SK-N-SH (cell line): Measurements from ENCODE around the gene ZP1. TPM values are rescaled to one million over a fixed set of nuclear protein-coding genes. Genes with fewer than 3 reads are reported as not detected.

ENCODE experiments used
- CTCF ChIA-PET: fragments of 300-600, 350-600 bp; formaldehyde crosslinking; extraction: SDS; loops from one replicate; lab custom pipeline; 2021; lab: Yijun Ruan, JAX
- POLR2A ChIA-PET: fragments of 350-600 bp; sonication (Branson Sonifier 250); formaldehyde crosslinking; extraction: SDS; loops from one replicate; lab custom pipeline; 2020; ENCODE audit warnings: antibody characterized with exemption, inconsistent platforms; lab: Yijun Ruan, JAX
- DNase-seq: peaks from one replicate; pipeline ENCODE4 v3.0.0; 2012
- H2AFZ ChIP-seq: fragments of 200-600 bp; sonication (generic); 2 replicates; pipeline ENCODE4 v1.8.1; 2016; ENCODE audit warnings: antibody characterized with exemption, mild to moderate bottlenecking, low read depth
- H3F3A ChIP-seq: fragments of 200-600 bp; sonication (generic); replicated peaks from 2 replicates; pipeline ENCODE3; 2016; ENCODE audit warnings: antibody characterized with exemption, mild to moderate bottlenecking; ENCODE audit not compliant: insufficient read depth
- H3K27ac ChIP-seq, 2 experiments: fragments of 200-500 bp in 1 of 2; fragments of 200-600 bp in 1 of 2; sonication (Bioruptor generic) in 1 of 2; sonication (generic), shearing (Covaris generic) in 1 of 2; 2 replicates each; pipeline versions ENCODE4 v1.5.1 to v1.6.1; 2014 to 2016; ENCODE audit warnings: low read depth in 2 of 2, inconsistent platforms in 1 of 2, low read length in 1 of 2, mild to moderate bottlenecking in 1 of 2, mixed read lengths in 1 of 2
- H3K27me3 ChIP-seq: fragments of 200-600 bp; sonication (generic), shearing (Covaris generic); 2 replicates; pipeline ENCODE4 v1.6.1; 2016; ENCODE audit warnings: mixed run types; ENCODE audit not compliant: insufficient read depth
- H3K36me3 ChIP-seq, 2 experiments: fragments of 200-500 bp in 1 of 2; fragments of 200-600 bp in 1 of 2; sonication (Bioruptor generic) in 1 of 2; sonication (generic) in 1 of 2; replicated peaks in 1 of 2; 2 replicates each; pipeline versions ENCODE3 to v1.5.1; 2014 to 2016; ENCODE audit warnings: low read length in 1 of 2, mild to moderate bottlenecking in 1 of 2; ENCODE audit not compliant: insufficient read depth in 2 of 2, control insufficient read depth in 1 of 2
- H3K4me1 ChIP-seq, 2 experiments: fragments of 200-500 bp in 1 of 2; fragments of 200-600 bp in 1 of 2; sonication (Bioruptor generic) in 1 of 2; sonication (generic), shearing (Covaris generic) in 1 of 2; 2 replicates each; pipeline versions ENCODE4 v1.5.1 to v1.6.1; 2014 to 2016; ENCODE audit warnings: low read depth in 1 of 2, low read length in 1 of 2, mixed run types in 1 of 2; ENCODE audit not compliant: insufficient read depth in 2 of 2, control insufficient read depth in 1 of 2
- H3K4me2 ChIP-seq: fragments of 200-600 bp; sonication (generic), shearing (Covaris generic); 2 replicates; pipeline ENCODE4 v1.6.1; 2017; ENCODE audit warnings: mixed run types
- H3K4me3 ChIP-seq, 2 experiments: fragments of 200-500 bp in 1 of 2; fragments of 200-600 bp in 1 of 2; sonication (Bioruptor generic) in 1 of 2; sonication (generic), shearing (Covaris generic) in 1 of 2; 2 replicates each; pipeline versions ENCODE4 v1.5.1 to v1.8.1; 2014 to 2016; ENCODE audit warnings: low read depth in 2 of 2, inconsistent platforms in 1 of 2, low read length in 1 of 2, mild to moderate bottlenecking in 1 of 2, mixed read lengths in 1 of 2, moderate library complexity in 1 of 2
- H3K79me2 ChIP-seq: fragments of 200-600 bp; sonication (generic); 2 replicates; pipeline ENCODE4 v1.8.1; 2017; ENCODE audit warnings: mild to moderate bottlenecking; ENCODE audit not compliant: insufficient read depth
- H3K9ac ChIP-seq: fragments of 200-600 bp; sonication (generic); 2 replicates; pipeline ENCODE4 v1.6.1; 2017; ENCODE audit warnings: mixed run types
- H3K9me2 ChIP-seq: fragments of 200-600 bp; sonication (generic); 2 replicates; pipeline ENCODE4 v1.6.1; 2017; ENCODE audit warnings: mixed run types
- H3K9me3 ChIP-seq: fragments of 200-600 bp; sonication (generic); 2 replicates; pipeline ENCODE4 v1.6.1; 2017; ENCODE audit warnings: mixed run types, mild to moderate bottlenecking, moderate library complexity
- H4K20me1 ChIP-seq: fragments of 200-600 bp; sonication (generic); 2 replicates; pipeline ENCODE4 v1.6.1; 2017; ENCODE audit warnings: mild to moderate bottlenecking, mixed run types; ENCODE audit not compliant: insufficient read depth
- GATA2 ChIP-seq: sonication (generic); formaldehyde crosslinking; IDR thresholded peaks from 2 replicates; pipeline ENCODE4 v1.5.0; 2020; ENCODE audit warnings: mild to moderate bottlenecking, missing genetic modification reagents
- RAD21 ChIP-seq: IDR thresholded peaks from 2 replicates; pipeline ENCODE4 v1.6.1; 2012; ENCODE audit warnings: mild to moderate bottlenecking, low read length
- SIN3A ChIP-seq: IDR thresholded peaks from 2 replicates; pipeline ENCODE4 v1.6.1; 2012; ENCODE audit warnings: low read depth, mild to moderate bottlenecking, low read length, moderate library complexity, borderline replicate concordance
- YY1 ChIP-seq: IDR thresholded peaks from 2 replicates; pipeline ENCODE4 v1.4.0; 2012; ENCODE audit warnings: low read depth, mild to moderate bottlenecking
- WGBS: methylation state at CpG from one replicate; pipeline ENCODE4 v1.1.6; 2017; ENCODE audit warnings: low lambda C conversion rate; 5-methylcytosine and 5-hydroxymethylcytosine counted together
- polyA plus RNA-seq, 3 experiments: library from polyadenylated mRNA; depleted of rRNA; stranded (reverse); fragments of >200 nt; gene quantifications; 2 replicates each; pipeline ENCODE4 v1.2.3, GENCODE V29; 2012
- TF ChIP-seq, protein P1 (sequence below): fragments of 150-350 bp; IDR thresholded peaks from 2 replicates; pipeline ENCODE4 v1.6.1; 2016; ENCODE audit warnings: mild to moderate bottlenecking, low read depth, low read length
- TF ChIP-seq, protein P2 (sequence below): IDR thresholded peaks from 2 replicates; pipeline ENCODE4 v1.4.0; 2012; ENCODE audit warnings: low read depth

ZP1 gene
- polyA plus RNA-seq, 1 of the 3 experiments (the other 2 are of a cell fraction): not detected

DNA sequence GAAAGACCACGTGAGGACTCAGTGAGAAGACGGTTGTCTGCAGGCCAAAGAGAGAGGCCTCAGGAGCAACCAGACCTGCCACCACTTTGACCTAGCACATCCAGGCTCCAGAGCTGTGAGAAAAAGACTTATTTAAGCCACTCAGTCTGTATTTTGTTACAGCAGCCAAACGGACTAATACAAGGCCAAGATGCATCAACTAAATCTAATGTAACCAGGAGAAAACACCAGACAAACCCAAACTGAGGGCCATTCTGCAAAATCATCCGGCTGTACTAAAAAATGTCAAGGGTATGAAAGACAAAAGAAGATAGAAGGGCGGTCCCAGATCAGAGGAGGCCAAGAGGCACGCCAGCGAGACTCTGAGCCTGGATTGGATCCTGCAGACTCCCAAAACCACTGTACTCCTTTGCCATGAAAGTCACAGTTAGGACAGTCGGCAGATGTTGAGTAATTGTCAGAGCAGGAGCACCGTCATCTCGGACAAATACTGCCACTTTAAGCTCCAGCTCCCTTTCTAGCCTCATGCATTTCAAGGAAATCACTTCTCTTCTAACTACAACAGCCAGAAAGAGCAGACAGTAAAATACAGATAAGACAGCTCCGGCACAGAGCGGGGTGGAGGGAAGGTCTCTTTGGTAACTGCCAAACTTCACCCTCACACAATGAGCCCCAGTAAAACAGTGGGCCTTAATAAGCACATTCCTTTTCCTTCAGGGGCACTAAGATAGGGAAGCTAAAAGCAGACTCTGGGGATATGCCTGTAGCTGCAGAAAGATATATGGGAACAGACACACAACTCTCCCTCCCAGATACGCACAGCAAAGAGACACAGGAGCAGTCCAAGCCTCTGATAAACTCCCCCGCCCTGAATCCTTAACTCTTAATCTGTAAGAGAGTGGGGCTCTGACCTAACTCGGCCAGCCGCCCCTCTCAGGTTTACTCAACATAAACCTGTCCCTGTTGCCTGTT, 3.5 kb upstream of the ZP1 start:
- H3K4me3 ChIP-seq: no peak overlapping the region
- POLR2A ChIA-PET: no interaction called here
- H3K4me1 ChIP-seq: no peaks in the 10 kb centered on the region
- no peak overlapping the region for H3K27ac ChIP-seq
- CTCF ChIA-PET: interaction anchor here (1.5 kb wide), 1 partner anchor 33 kb away, joined by 6 read pairs; no protein-coding TSS in a partner anchor
- H3K36me3 ChIP-seq: no peaks in the 10 kb centered on the region
- no peaks in the 10 kb centered on the region for H3K9me3 ChIP-seq
- H2AFZ ChIP-seq: no peak overlapping the region
- no peaks in the 10 kb centered on the region for H3K79me2 ChIP-seq
- H3K9me2 ChIP-seq: no peaks in the 10 kb centered on the region
- H3F3A ChIP-seq: no peaks in the 10 kb centered on the region
- WGBS: 71% methylated on average over 16 of the region's 16 CpGs
- TF ChIP-seq SIN3A (no peak), RAD21 (no peak)
- TF ChIP-seq, protein P1, sequence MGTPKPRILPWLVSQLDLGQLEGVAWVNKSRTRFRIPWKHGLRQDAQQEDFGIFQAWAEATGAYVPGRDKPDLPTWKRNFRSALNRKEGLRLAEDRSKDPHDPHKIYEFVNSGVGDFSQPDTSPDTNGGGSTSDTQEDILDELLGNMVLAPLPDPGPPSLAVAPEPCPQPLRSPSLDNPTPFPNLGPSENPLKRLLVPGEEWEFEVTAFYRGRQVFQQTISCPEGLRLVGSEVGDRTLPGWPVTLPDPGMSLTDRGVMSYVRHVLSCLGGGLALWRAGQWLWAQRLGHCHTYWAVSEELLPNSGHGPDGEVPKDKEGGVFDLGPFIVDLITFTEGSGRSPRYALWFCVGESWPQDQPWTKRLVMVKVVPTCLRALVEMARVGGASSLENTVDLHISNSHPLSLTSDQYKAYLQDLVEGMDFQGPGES: no peak
- no peak overlapping the region for H3K9ac ChIP-seq
- no peak overlapping the region for H3K4me2 ChIP-seq
- H3K27me3 ChIP-seq: no peaks in the 10 kb centered on the region; the same call in 1 of the 2 replicates
- no peak for DNase-seq
- H4K20me1 ChIP-seq: no peaks in the 10 kb centered on the region

DNA sequence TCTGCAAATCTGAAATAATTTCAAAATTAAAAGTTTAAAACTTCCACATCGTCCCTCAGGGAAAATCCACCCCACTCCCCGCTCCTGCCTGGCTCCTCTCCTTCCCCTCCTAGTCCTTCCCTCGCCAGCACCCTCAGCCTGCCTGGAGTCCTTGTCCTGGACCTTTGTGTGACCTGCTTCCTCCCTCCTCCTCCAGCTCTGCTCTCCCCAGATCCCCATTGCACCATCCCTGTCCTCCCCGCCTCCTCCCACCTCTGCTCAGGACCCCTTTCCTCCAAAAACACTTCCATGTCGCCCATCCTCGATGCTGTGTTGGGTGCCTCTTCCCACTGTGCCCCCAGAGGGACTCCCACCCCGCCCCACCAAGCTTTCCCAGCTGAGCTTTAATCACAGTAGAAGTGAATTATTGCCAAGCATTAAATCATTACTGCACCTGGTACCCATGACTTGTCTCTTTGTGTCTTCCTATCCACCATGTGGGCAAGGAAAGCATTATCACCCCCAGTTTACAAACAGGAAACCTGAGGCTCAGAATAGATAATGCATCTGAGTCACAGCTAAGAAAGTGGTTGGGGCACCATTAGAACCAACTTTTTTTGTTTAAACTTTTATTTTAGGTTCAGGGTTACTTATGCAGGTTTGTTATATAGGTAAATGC, 2.4 kb upstream of the ZP1 start:
- POLR2A ChIA-PET: no interaction called here
- Histone ChIP-seq H4K20me1 (no peaks in the 10 kb centered on the region), H3K4me2 (no peak overlapping the region)
- no peak for TF ChIP-seq GATA2 (CRISPR knock-in tag)
- TF ChIP-seq, protein P2, sequence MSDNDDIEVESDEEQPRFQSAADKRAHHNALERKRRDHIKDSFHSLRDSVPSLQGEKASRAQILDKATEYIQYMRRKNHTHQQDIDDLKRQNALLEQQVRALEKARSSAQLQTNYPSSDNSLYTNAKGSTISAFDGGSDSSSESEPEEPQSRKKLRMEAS: no peak
- no peak for TF ChIP-seq YY1
- TF ChIP-seq, all 33 proteins: peak for 0
- no peak for DNase-seq
- Histone ChIP-seq H3K9me3 (no peaks in the 10 kb centered on the region), H3K27me3 (no peaks in the 10 kb centered on the region; the same call in 1 of the 2 replicates), H2AFZ (no peak overlapping the region), H3K36me3 (no peaks in the 10 kb centered on the region), H3K27ac (no peak overlapping the region), H3K9me2 (no peaks in the 10 kb centered on the region), H3K4me1 (no peaks in the 10 kb centered on the region), H3K9ac (no peak overlapping the region), H3F3A (no peaks in the 10 kb centered on the region), H3K79me2 (no peaks in the 10 kb centered on the region), H3K4me3 (no peak overlapping the region)
- whole genome bisulfite sequencing: 58% methylated on average over 7 of the region's 7 CpGs
- CTCF ChIA-PET: interaction anchor here (1.0 kb wide), 1 partner anchor 10 kb away, joined by 3 read pairs; the partner anchor contains the start of gene PTGDR2
